GM12874 (cell line): ENCODE measurements around the gene DLGAP1.

Experiments used
- CTCF ChIP-seq: IDR thresholded peaks from 2 replicates; pipeline ENCODE4 v1.5.1; 2011; ENCODE audit warnings: low read depth, mild to moderate bottlenecking, control low read depth, low read length, moderate library complexity; ENCODE audit not compliant: insufficient read depth

Gene DLGAP1

GRCh38 chr18:4020026-4020425 is 435.1 kb downstream of the DLGAP1 start:
- no peak for TF ChIP-seq CTCF

- TF ChIP-seq CTCF = peak; percentile 43; the same call in 1 of the 2 replicates
Observed at GRCh38 chr18:4017480-4017879, 437.6 kb downstream of the DLGAP1 start.

- no peak for TF ChIP-seq CTCF
Observed at GRCh38 chr18:4016391-4017049, 438.6 kb downstream of the DLGAP1 start.

- no peak for TF ChIP-seq CTCF
Observed at GRCh38 chr18:4007846-4008245, 447.3 kb downstream of the DLGAP1 start.

DNA sequence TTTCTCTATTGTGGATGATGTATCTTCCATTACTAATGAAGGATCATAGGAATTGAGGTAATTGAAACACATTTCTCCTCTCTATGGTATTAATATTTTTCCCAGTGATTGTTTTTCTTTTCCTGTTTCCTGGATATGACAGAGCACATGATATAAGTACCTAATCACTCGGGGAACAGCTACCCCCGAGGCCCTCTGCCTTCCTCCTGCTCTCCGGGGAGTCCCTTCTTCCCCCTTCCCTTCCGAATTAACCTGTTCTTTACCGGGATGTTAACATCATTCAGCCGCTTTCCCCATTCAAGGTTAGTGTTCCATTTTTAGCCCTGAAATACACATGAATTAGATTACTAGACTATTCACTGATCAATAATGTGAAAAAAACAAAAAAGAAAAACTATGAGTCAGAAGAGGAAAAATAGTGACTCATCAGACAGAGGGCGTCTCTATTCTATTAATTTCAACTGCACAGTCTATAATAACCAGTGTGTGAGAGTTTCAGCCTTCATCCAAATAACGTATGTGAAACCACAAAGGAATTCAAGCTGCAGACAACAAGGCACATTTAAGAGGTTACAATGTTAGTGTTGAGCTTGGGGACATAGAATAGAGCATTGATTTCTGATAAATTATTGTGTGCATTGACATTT is 450.8 kb downstream of the DLGAP1 start:
- TF ChIP-seq CTCF = no peak

GRCh38 chr18:3998698-3999333 is 456.3 kb downstream of the DLGAP1 start:
- TF ChIP-seq CTCF = 0 out of 2 replicates have a peak, but pooled peaks have one; percentile 16

DNA sequence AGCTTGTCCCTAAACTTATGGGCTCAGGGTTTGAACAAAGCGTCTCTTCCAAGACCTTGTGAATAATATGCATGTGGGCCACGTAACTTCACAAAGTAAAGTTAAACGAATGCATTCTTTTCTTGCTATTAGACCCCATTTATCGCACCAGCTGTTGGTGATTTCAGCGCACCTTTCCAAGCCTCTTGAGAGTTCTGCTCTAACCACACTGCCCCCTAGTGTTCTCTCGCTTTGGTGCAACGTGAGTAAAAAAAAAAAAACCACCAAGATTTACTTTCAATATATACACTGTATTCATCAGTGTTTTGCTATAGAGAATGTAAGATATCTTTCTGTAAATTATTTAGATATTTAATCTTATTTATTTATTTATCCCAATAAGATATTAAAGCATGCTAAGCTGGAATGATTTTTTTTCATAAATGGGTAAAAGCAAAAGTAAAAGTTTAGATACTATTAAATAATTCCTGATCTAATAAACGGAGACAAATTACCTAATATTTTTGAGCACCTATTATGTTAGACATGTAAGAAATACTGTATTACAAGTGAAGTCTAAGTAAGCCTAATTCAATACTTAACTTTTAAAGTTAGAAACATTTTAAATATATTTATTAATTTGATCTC is 459.5 kb downstream of the DLGAP1 start:
- peak; percentile 63 for TF ChIP-seq CTCF
